ENCODE measurements around the gene TLR2.
"Not testable (repeated sequence)": the region's sequence is repeated elsewhere in the genome, so short reads cannot be mapped to it uniquely, and the experiment has no call there.

TLR2 gene

DNA sequence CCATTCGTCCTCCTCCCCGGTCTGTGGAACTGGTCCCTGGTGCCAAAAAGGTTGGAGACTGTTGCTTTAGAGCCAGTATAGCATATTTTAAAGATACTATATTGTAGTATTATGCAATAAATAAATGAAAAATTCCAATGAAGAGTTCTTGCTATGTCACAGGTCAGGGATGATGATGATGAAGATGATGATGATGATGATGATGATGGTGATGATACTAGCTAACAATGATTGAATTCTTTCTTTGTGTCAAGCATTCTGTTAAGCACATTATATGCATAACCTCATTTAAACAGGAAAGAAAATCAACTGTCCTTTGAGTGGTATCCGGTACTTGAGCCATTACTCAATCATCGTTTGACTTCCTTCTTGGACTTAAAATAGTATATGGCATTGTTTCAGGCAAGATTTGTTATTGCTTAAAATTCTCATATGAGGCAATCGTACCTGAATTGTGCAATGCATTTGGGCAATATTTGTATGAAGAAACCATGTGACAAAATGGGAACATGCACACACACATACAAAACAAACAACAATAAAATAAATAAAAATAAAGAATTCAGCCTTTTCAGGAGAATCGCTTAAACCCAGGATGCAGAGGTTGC lies 22.8 kb upstream of the TLR2 start:
- DNase-seq (ENCODE audit: low read depth), result peak; percentile 13

DNA sequence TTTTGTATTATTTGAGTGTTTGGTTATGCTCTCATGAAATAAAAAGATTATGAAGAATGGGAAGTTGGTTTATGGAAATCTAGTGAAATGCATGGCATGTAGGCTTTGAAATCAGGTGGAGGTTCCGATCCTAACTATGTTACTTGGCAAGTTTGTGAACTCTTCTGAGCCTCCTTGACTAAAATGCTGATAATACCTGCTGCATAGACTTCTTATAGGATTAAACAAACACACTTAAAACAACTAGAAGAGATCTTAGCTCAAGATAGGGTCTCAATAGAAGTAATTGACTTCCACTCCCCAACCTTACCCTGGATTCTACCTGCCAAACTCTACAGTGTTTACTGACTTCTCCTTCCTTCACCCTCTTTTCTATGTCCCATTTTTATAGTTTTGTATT lies 22.2 kb upstream of the TLR2 start:
- DNase-seq (ENCODE audit: low read depth), result no peak

DNA sequence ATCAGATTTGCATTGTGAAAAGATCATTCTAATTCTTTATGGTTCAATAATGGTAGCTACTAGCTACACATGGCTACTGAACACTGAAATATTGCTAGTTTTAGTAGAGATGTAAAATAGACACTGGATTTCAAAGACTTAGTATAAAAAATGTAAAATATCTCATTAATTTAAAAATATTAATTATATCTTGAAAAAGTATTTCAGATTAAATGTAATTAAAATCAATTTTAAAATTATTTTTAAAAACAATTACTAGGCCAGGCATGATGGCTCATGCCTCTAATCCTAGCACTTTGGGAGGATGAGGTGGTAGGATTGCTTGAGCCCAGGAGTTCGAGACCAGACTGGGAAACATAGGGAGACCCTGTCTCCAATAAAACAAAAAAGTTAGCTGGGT lies 20.4 kb upstream of the TLR2 start:
- no peak for DNase-seq (ENCODE audit: low read depth)

- DNase-seq (ENCODE audit: low read depth), result not testable (repeated sequence)
Measured at GRCh38 chr4:153666505-153666904, 17.6 kb upstream of the TLR2 start.

- no peak for DNase-seq (ENCODE audit: low read depth)
Measured at GRCh38 chr4:153668647-153669046, 15.4 kb upstream of the TLR2 start.

GRCh38 chr4:153669838-153670237 lies 14.2 kb upstream of the TLR2 start:
- DNase-seq (ENCODE audit: low read depth), result no peak

GRCh38 chr4:153676486-153676885 lies 7.6 kb upstream of the TLR2 start:
- DNase-seq (ENCODE audit: low read depth), result no peak

- DNase-seq (ENCODE audit: low read depth), result peak; percentile 79
Measured at GRCh38 chr4:153676984-153677383, 7.1 kb upstream of the TLR2 start.

GRCh38 chr4:153679486-153679885 lies 4.6 kb upstream of the TLR2 start:
- no peak for DNase-seq (ENCODE audit: low read depth)

DNA sequence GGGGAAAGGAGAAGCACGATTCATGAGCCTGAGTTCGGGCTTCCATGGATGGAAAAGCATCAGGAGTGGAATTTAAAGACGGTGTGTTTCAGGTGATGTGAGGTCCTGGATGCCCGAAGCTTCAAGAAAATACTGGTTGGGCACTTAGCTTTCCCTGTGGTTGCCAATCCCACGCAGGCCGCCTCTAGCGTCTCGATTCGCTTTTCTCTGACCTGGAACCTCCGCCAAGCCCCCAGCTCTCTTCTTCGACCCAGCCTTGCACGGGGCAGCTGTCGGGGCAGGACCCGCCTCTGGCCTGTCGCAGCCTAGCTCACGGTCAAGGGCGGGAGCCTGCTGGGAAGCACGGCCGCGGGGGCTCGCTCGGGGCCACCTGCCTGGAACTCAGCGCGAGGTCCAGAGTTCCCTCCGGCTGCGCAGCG lies 308 bp upstream of the TLR2 start:
- DNase-seq (ENCODE audit: low read depth), result no peak

DNA sequence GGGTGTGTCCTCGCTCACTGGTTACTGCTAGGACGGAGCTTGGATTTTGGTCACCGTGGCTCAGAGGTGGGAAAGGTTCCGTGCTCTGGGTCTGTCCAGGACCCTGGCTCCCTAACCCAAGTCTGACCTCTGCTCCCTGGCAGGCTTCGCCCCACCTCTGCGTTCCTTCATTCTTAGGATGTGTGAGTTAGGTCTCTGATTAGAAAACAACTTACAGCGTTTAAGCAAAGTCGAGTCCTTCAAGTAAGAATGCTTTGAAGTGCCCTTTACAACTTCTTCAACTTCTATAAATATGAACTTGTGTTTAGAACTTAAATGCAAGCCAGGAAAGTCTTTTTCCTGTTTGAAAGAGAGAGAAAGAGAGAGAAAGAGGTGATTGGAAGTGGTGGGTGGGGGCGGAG lies 891 bp downstream of the TLR2 start:
- DNase-seq (ENCODE audit: low read depth), result no peak

GRCh38 chr4:153704522-153704921 lies 20.4 kb downstream of the TLR2 start:
- DNase-seq (ENCODE audit: low read depth), result no peak

DNA sequence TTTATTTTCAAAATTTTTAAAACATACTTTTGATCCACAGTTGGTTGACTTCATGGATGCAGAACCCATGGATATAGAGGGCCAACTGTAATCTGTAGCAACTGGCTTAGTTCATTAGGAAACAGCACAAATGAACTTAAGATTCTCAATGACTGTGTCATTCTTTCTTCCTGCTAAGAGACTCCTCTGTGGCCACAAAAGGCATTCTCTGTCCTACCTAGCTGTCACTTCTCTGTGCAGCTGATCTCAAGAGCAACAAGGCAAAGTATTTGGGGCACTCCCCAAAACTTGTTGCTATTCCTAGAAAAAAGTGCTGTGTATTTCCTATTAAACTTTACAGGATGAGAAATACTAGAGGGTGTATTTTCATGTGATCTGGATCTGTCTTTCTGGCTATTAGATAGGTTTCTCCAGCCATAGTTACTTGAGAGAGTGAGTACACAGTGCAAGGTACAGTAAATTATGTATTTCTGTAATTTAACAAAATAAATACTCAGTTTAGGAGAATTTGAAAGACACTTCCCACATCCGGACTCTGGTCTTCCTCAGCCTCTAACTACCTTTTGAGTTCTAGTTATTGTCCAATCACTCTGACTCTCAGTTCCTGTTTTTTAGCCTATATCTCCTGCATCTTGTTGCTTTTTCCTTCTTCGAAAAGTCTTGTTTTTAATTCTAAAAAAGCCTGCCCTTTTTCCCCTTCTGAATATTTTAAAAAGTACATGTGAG lies 21.8 kb downstream of the TLR2 start:
- no peak for DNase-seq (ENCODE audit: low read depth)

DNA sequence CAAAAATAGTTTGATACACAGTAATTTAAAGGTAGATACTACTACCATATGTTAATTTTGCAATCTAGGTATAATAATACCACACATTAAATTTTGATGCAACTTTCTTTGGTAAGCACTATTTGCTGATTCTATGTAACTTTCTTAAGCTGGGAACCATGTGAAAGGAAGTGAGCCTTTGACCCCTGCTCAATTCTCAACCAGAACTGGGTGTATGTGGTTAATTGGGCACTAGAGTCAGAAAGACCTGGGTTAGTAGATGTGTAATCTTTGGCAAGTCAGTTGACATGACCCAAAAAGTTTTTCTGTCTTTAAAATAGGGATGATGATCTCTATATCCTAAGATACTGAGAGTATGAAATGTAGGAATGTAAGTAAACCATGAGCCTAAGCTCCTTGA lies 22.4 kb downstream of the TLR2 start:
- no peak for DNase-seq (ENCODE audit: low read depth)

- DNase-seq (ENCODE audit: low read depth), result no peak
Measured at GRCh38 chr4:153710681-153711080, 26.6 kb downstream of the TLR2 start.

DNA sequence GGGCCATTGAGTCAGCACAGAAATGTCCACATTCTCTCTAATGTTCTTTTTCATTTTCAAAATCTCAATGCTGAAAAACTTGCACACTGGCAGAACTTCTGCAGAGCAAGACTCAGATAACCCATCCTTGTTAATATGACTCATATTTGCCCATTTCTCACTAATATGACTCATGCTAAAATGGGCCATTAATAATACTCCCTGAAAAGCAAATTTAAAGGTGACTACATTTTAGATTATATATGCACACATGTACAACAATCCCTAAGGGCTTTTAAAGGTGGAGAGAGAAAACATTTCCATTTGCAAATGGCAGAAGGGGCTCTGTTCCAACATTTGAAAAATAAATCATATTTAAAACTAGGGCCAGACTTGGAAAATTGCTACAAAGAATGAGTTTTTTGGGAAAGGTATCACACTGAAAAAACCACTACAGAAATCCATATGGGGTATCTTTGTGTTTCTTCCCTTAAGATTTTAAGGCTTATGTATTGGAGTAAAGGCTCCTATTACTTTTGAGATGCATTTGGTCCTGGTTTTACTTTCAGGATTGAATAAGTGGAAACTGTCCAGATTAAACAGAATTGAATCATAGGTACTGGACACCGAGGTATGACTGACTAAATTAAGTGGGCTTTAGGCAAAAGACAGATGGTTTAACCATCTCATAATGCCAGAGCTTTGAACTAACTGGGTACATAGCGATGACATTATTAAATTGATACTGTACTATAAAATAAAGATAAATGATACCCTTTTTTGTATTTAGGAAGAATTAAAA lies 30.0 kb downstream of the TLR2 start:
- peak; percentile 7 for DNase-seq (ENCODE audit: low read depth)

DNA sequence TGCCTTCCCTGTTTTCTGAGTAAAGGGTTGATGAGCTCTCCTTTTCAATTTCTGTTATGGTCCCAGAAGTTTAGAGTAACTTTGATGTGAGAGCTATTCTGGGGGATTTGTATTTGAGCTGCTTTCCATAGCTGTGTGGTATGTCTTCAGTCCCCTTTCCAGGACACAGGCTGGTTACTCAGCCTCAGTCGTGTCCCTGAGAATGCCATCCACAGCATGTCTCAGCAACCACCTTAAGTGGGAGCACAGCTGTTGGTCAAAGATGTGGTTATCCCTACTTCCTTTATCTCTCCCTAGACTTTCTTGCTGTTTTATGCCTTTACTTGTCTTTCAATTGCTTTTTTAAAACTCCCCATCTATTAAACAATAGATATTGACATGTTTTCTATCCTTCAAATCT lies 38.0 kb downstream of the TLR2 start:
- no peak for DNase-seq (ENCODE audit: low read depth)

- no peak for DNase-seq (ENCODE audit: low read depth)
Measured at GRCh38 chr4:153724606-153725005, 40.5 kb downstream of the TLR2 start.

- DNase-seq (ENCODE audit: low read depth), result peak; percentile 48
Measured at GRCh38 chr4:153725136-153725830, 41.2 kb downstream of the TLR2 start.

GRCh38 chr4:153725831-153726154 lies 41.7 kb downstream of the TLR2 start:
- no peak for DNase-seq (ENCODE audit: low read depth)

DNA sequence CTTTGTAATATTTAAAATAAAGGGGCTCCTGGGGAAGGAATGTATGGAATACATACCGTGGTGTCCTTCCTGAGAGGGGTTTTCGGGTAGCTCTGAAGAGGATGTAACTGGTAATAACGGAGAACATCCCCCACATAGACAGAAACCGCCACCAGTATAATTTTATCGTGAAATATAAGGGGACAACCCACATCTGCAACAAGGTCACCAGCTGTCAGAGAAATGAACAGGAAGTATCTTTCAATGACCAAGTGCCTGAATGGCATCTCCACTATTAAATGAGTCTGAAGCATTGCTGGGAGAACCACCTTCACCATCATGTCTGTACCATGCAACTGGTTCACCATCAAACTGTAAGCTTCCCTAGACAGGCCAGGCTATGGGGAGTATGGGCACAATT lies 44.1 kb downstream of the TLR2 start:
- no peak for DNase-seq (ENCODE audit: low read depth)

- no peak for DNase-seq (ENCODE audit: low read depth)
Measured at GRCh38 chr4:153728660-153729059, 44.6 kb downstream of the TLR2 start.

DNA sequence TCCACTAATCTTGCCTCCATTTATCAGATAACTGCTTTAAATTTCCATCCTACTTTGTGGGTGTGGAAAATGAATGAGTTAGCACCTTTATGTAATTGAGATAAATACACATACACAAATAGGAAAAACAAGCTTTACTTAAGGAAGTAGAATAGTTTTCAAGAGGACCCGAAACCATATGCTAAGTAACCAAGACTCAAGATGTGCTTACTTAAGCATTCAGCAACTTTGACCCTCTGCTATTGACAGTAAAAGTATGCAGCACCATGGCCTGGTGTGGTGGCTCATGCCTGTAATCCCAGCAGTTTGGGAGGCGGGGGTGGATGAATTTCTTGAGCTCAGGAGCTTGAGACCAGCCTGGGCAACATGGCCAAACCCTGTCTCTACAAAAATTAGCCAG lies 45.8 kb downstream of the TLR2 start:
- no peak for DNase-seq (ENCODE audit: low read depth)
